GM18499 (cell line): ENCODE results near the gene MIER2.
"Not testable (repeated sequence)": the region's sequence is repeated elsewhere in the genome, so short reads cannot be mapped to it uniquely, and the experiment has no call there.

Experiments
- ATAC-seq: cut with Tn5 transposase; IDR thresholded peaks from one replicate; pipeline ENCODE4 v1.9.1; 2021; ENCODE audit warnings: moderate number of reproducible peaks; ENCODE audit not compliant: insufficient read depth, unreplicated experiment

MIER2 gene

DNA sequence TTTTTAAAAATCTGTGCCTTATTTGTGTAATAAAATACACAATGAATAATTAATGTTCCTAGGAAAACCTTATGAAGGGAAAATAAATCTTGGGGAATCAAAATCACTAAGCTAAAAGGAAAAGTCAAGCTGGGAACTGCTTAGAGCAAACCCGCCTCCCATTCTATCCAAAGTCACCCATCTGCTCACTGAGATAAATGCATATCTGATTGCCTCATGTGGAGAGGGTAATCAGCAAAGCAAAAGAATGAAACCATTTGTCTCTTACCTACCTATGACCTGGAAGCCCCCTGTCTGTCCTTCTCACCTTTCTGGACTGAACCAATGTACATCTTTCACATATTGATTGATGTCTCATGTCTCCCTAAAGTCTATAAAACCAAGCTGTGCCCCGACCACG is 87.8 kb downstream of the MIER2 start:
- not testable (repeated sequence) for ATAC-seq
